Stomach (tissue), 9 donors: ENCODE measurements around the gene KCNG2. TPM values are rescaled to one million over a fixed set of nuclear protein-coding genes. Genes with fewer than 3 reads are reported as not detected.

Source experiments
- DNase-seq, 2 donors: peaks; one replicate each; pipeline versions ENCODE4 v3.0.0 to v3.0.0-alpha.2; 2013 to 2019
- H3K27ac ChIP-seq, 5 donors: fragments of 200-600 bp in 4 of 5; sonication (generic) in 4 of 5; one replicate each; pipeline ENCODE4 v1.5.1; 2013 to 2019; ENCODE audit warnings: mild to moderate bottlenecking in 1 of 5, moderate library complexity in 1 of 5
- H3K27me3 ChIP-seq, 3 donors: fragments of 200-600 bp; sonication (generic); one replicate each; pipeline ENCODE4 v1.5.1; 2017 to 2019; ENCODE audit warnings: mixed run types in 1 of 3
- H3K36me3 ChIP-seq, 4 donors: fragments of 200-600 bp; sonication (generic); 1 replicate in 3 of 4; 2 replicates in 1 of 4; pipeline ENCODE4 v1.5.1; 2016 to 2019
- H3K4me1 ChIP-seq, 4 donors: fragments of 200-600 bp; sonication (generic); one replicate each; pipeline ENCODE4 v1.5.1; 2016 to 2019
- H3K4me3 ChIP-seq, 4 donors: fragments of 200-600 bp; sonication (generic) in 3 of 4; one replicate each; pipeline ENCODE4 v1.5.1; 2016 to 2019; ENCODE audit warnings: mild to moderate bottlenecking in 1 of 4
- H3K9me3 ChIP-seq, 4 donors: fragments of 200-600 bp; sonication (generic); one replicate each; pipeline ENCODE4 v1.5.1; 2016 to 2019
- CTCF ChIP-seq, 7 experiments: fragments of 450-650 bp in 4 of 7; fragments of 200-600 bp in 3 of 7; sonication (generic) in 3 of 7; IDR thresholded peaks; one replicate each; pipeline ENCODE4 v1.5.1; 2016 to 2019; ENCODE audit warnings: antibody characterized with exemption in 7 of 7, control low read depth in 2 of 7, mild to moderate bottlenecking in 1 of 7
- EP300 ChIP-seq: sonication (generic); formaldehyde crosslinking; IDR thresholded peaks from one replicate; pipeline ENCODE4 v1.6.1; 2017; ENCODE audit warnings: antibody characterized with exemption
- POLR2A ChIP-seq, 4 donors: fragments of 450-650 bp; IDR thresholded peaks; one replicate each; pipeline ENCODE4 v1.6.1; 2016; ENCODE audit warnings: antibody characterized with exemption in 4 of 4, control low read depth in 2 of 4, mild to moderate bottlenecking in 1 of 4, moderate library complexity in 1 of 4
- POLR2AphosphoS5 ChIP-seq, 3 donors: sonication (generic); formaldehyde crosslinking; IDR thresholded peaks; one replicate each; pipeline ENCODE4 v1.6.1; 2016; ENCODE audit warnings: antibody characterized with exemption in 3 of 3
- WGBS, 5 donors: extraction: QIAGEN DNeasy Blood & Tissue Kit in 3 of 5; methylation state at CpG; one replicate each; pipeline versions ENCODE4 v1.1.5 to v1.1.7; 2013 to 2018; 5-methylcytosine and 5-hydroxymethylcytosine counted together
- intact Hi-C: fragments of 100-400 bp; cut with DNase I; formaldehyde crosslinking; loops from one replicate; pipeline ENCODE4 v1.15.1; 2023; ENCODE audit warnings: low total_unique reads
- polyA plus RNA-seq, 3 donors: library from polyadenylated mRNA; stranded (reverse); fragments of 200-250 nt; gene quantifications; one replicate each; pipeline ENCODE4 v1.2.3, GENCODE V29; 2013
- total RNA-seq, 5 donors: library from RNA; depleted of rRNA; stranded (reverse); fragments of >200 nt; gene quantifications; one replicate each; pipeline versions ENCODE4 v1.1.0 to v1.2.3, GENCODE V29; 2014 to 2016
- donor health status: healthy with polysubstance abuse.
- donor health status: Bipolar disorder and iron deficiency.
- donor health status: healthy.

Gene KCNG2
- total and polyA plus RNA-seq, 8 donors: 0.08 to 2.3 (median 0.92) TPM; not detected in 5

- 34 to 44% (median 36%) methylated on average over 33 to 36 of the region's 36 CpGs for WGBS, 5 donors
- Histone ChIP-seq H3K36me3 (no peaks in the 10 kb centered on the region), H3K9me3 (peaks cover 0 to 8% (median 0%) of the 10 kb centered on the region in 4 donors), H3K4me1 (peaks cover 0 to 4% (median 0%) of the 10 kb centered on the region in 4 donors), H3K27me3 (peaks cover 3 to 63% (median 17%) of the 10 kb centered on the region in 3 donors), H3K4me3 (no peak overlapping the region), H3K27ac (no peak overlapping the region)
- intact Hi-C loops: no loop called here
- TF ChIP-seq CTCF (IDR thresholded peaks at IDR 0.05) (no peak), EP300 (no peak), POLR2AphosphoS5 (IDR thresholded peaks at IDR 0.05) (no peak), POLR2A (IDR thresholded peaks at IDR 0.05) (no peak)
- DNase-seq: no peak
Observed at GRCh38 chr18:79872527-79873444, 75.0 kb downstream of the KCNG2 start.

DNA sequence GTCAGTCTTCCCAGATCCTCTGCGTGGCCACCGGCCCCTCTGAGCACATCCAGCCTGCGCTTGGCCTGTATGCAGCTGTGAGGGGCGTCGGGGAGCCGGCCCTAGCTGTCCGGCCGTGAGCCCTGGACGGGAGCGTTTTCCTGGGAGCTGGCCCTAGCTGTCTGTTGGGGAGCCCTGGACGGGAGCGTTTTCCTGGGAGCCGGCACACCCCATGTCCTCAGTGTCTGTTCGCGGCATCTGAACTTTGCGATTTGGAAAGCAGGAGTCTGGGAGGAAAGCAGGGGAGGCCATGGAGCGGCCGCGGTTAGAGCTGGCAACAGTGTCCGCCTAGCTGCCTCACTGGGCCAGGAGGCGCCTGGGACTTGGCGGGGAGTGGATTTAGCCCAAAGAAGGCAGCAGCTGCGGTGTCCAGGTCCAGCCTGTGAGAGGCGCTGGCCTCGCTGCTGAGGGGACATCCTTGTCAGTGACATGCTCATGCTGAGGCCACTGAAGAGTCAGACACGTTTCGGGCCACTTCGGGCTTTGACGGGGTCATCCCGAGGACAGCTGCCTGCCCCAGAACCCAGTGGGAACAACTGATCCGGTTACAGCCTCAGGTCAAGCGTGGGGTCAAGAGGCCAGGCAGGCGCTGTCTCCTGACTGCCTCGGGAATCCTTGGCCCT is 75.8 kb downstream of the KCNG2 start:
- no peak for DNase-seq
- Histone ChIP-seq H3K4me3 (no peak overlapping the region), H3K27ac (no peak overlapping the region), H3K36me3 (no peaks in the 10 kb centered on the region), H3K27me3 (peaks cover 3 to 69% (median 17%) of the 10 kb centered on the region in 3 donors), H3K9me3 (peaks cover 0 to 2% (median 0%) of the 10 kb centered on the region in 4 donors), H3K4me1 (peaks cover 0 to 4% (median 0%) of the 10 kb centered on the region in 4 donors)
- no peak for TF ChIP-seq POLR2AphosphoS5 (IDR thresholded peaks at IDR 0.05)
- no peak for TF ChIP-seq POLR2A (IDR thresholded peaks at IDR 0.05)
- TF ChIP-seq EP300: no peak
- TF ChIP-seq CTCF (IDR thresholded peaks at IDR 0.05): no peak
- WGBS, 5 donors: 62 to 78% (median 70%) methylated on average over 31 to 34 of the region's 34 CpGs
- intact Hi-C loops: no loop called here

GRCh38 chr18:79874553-79875530 is 77.1 kb downstream of the KCNG2 start:
- Histone ChIP-seq H3K4me3 (no peak overlapping the region), H3K27me3 (peaks cover 3 to 69% (median 17%) of the 10 kb centered on the region in 3 donors), H3K36me3 (no peaks in the 10 kb centered on the region), H3K4me1 (peaks cover 0 to 4% (median 0%) of the 10 kb centered on the region in 4 donors), H3K27ac (no peak overlapping the region), H3K9me3 (no peaks in the 10 kb centered on the region)
- no peak for TF ChIP-seq POLR2A (IDR thresholded peaks at IDR 0.05)
- no peak for TF ChIP-seq CTCF (IDR thresholded peaks at IDR 0.05)
- no peak for TF ChIP-seq POLR2AphosphoS5 (IDR thresholded peaks at IDR 0.05)
- TF ChIP-seq EP300: no peak
- WGBS, 5 donors: 77 to 83% (median 80%) methylated on average over 21 to 24 of the region's 24 CpGs
- DNase-seq: no peak
- intact Hi-C loops: no loop called here
